ENCODE measurements around the gene CISD3.

DNA sequence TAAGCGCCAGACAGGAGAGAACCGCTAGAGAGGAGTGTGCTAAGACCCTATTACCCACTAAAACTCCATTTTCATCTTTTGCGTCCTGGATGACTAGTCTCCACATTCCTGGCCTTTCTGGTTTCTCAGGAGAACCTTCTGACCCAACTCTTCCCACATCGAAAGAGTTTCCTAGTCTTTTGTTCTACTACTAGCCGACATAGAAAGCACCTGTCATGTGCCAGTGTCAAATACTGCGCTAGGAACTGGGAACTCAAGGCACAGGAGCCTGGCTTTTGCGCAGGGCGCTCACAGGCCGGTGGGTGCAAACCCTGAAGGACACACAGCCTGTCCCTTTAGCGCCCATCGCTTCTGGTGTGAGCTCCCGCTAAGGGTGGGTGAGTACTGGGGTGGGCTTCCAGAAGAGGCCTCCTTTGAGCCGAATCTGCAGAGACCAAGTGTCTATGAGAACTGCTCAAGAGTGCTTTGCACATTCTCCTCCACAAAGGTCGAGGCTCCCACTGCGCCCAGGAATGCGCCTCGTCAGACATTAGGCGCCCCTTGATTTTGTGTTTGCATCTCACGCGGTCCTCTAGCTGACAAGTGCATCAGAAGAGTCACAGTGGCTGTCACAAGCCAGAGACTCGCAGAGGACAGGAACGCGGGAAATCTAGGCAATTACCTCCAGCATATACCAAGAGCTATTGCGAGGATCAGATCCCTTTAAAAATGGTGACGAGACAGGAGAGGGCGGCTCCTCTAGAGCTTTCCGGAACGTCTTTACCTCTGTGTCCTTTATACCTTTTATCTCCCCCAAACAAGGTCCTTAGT lies 20.4 kb downstream of the CISD3 start:
- TF ChIP-seq EZH2 (IDR thresholded peaks at IDR 0.05; ENCODE audit: low read depth, unreplicated experiment) (no peak), POLR2AphosphoS5 (IDR thresholded peaks at IDR 0.05; ENCODE audit: low read depth) (no peak), CREB1 (CRISPR knock-in tag; IDR thresholded peaks at IDR 0.05; ENCODE audit: low read depth) (no peak)
- TF ChIP-seq, protein P1, sequence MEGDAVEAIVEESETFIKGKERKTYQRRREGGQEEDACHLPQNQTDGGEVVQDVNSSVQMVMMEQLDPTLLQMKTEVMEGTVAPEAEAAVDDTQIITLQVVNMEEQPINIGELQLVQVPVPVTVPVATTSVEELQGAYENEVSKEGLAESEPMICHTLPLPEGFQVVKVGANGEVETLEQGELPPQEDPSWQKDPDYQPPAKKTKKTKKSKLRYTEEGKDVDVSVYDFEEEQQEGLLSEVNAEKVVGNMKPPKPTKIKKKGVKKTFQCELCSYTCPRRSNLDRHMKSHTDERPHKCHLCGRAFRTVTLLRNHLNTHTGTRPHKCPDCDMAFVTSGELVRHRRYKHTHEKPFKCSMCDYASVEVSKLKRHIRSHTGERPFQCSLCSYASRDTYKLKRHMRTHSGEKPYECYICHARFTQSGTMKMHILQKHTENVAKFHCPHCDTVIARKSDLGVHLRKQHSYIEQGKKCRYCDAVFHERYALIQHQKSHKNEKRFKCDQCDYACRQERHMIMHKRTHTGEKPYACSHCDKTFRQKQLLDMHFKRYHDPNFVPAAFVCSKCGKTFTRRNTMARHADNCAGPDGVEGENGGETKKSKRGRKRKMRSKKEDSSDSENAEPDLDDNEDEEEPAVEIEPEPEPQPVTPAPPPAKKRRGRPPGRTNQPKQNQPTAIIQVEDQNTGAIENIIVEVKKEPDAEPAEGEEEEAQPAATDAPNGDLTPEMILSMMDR (conservative IDR thresholded peaks at IDR 0.05; ENCODE audit: low read depth in 2 of 2): no peak
